Amygdala (tissue), 56 donors: Measurements from ENCODE around the gene CHCHD4.
A peak's percentile ranks its signal among the peaks of the same experiment; 100 is the strongest.

Source experiments
- DNase-seq, 56 donors: peaks; one replicate each; lab custom pipeline; 2025; lab: John Stamatoyannopoulos, UW

CHCHD4 gene

DNA sequence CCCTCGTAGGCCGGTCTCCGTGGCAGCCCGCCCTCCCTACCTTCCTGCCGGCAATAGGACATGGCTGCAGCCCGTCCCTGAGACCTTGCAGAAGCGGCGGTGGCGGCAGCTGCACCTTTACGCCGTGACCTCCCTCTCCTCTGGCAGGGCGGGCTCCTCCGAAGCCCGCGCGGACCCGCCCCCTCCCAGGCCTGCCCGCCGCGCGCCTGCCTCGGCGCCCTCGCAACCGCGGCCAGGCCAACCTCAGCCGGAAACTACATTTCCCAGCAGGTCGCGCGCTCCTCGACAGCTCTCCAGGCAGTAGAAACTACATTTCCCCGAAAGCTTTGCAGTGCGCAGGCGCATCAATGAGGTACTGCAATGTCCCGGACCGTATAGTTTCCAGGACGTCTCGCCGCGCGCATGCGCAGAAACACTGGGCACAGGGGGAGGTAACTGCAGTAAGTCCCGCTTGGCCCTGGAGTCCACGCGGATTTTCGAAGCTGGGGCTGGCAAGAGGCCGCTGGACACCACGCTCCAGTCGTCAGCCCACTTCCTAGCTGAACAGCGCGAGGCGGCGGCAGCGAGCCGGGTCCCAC, at the start of gene CHCHD4, which contains the start of gene TMEM43:
Gene CHCHD4 (minus strand): TSS at position 256 of the 578 bp plus-strand sequence. CDS start 194 bp downstream, at position 62.
Gene TMEM43 (plus strand): TSS at position 438 of the 578 bp plus-strand sequence. CDS start 142 bp downstream, outside the sequence.
- DNase-seq = peak; percentile 86 to 99 (median 98)

DNA sequence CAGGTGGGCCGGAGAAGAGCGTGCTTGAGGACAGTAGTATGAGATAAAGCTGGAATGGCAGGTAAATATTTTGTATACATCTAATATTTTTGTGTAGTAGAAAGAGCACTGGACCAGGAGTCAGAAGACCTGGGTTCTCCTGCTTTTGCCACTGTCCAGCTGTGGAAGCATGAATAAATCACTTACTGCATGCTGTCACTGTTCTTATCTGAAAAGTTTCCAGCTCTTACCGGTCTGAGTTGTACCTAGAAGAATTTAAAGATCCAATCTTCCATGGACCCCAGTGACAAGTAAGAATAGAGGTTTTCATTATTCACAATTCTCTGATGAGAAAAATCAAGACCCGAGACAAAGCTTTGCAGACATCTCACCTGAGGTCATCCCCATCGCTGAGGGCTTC, 47.8 kb upstream of the CHCHD4 start:
- no peak for DNase-seq

DNA sequence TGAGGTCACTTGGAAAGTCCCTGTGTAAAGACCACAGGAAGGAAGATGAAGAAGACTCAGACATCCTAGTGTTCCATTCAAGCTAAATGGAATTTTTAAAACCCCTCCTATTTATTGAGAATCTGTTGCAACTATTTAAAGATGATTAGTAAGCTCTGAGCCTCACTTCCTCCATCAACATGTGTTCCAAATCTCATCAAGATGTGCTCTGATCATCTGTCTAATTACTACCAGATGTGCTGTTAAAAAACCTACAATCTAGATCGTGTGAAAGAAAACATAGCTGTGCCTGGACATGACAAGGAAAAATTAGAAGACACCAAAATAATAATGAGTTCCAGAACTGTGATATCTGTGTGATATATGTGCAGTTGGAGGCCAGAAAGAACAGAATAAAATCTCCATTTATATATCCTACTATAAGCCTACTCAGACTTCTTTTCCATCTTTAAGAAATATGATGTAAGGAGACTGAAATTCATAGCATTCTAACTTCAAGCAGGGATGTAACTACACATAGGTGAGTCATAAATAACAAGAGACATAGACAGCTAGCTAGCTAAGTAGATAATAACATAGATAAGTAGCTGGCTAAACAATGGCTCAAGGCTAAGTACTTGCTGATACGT, 46.0 kb upstream of the CHCHD4 start:
- no peak for DNase-seq

DNA sequence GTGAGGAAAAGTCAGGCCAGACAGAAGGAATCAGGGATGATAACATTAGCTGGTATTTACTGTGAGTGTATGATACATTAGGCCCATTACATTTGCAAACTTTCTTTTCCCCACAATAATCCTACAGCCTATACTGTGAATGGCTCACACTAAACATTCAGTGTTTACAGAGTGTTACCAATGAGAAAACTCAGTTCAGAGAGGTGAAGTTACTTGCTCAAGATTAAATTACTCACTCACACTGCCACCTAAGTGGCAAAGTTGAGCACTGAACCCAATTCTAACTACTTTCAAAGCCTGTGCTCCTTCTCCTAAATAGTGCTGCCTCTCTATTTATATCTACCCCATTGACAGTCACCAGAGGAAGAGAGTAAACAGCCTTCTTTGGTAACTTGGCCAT, 45.2 kb upstream of the CHCHD4 start:
- DNase-seq = no peak

DNA sequence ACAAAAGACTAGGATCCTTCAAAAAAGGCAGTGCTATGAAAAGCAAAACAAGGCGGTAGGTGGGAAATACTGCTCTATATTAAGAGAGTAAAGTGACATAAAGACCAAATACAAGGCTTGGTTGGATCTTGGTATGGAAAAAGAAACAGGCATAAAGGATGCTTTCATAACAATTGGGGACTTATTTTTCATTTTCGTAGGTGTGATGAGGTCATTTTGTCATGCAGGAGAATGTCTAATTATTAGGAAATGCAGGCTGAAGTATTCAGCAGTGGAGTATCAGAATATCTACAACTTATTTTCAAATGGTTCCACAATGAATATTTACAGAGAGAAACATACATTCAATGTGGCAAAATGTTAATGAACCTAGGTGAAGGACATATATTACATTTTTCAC, 44.8 kb upstream of the CHCHD4 start:
- DNase-seq = no peak

DNA sequence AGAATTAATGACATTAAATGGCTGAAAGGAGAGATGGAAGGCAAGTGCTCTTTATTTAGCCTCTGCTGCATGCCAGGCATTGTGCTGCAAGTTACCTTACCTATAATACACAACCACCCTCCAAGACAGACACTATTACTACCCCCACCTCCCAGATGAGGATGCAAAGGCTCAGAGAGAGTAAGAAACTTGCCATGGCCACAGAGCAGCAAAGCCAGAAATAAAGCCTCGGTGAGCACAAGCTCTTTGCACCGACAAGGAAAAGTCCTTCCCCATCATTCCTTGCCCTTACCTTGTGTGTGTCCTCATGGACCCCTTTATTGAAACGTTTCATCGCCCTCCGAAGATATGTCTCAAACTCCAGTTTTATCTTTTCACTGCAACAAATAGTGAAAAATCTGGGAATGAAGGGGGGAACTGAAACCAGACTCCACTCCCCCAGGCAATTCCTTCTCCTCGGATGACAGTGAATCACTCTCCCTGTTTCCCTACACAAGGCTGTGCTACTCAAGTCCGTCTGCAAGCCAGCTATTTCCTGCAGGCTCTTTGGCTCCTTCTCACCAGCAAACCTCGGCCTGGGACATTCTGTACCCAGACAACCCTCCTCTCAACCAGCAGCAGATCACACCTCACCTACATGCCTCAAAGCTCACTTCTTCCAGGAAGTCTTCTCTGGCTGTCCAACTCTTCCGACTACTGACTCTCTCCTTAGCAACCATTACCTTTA, 42.4 kb upstream of the CHCHD4 start:
- DNase-seq = no peak

DNA sequence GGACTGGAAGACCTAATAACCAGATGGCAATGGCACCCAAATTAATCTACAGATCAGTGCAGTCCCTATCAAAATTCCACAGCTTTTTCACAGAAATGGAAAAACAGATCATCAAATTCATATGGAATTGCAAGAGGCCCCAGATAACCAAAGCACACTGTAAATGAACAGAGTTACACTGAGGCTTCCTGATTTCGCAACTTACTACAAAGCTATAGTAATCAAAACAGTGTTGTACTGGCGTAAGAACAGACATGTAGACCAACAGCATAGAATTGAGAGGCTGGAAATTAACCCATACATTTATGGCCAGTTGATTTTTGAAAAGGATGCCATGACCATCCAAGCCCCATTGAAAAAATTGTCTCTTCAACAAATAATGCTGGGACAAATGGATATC, 37.5 kb upstream of the CHCHD4 start:
- no peak for DNase-seq

DNA sequence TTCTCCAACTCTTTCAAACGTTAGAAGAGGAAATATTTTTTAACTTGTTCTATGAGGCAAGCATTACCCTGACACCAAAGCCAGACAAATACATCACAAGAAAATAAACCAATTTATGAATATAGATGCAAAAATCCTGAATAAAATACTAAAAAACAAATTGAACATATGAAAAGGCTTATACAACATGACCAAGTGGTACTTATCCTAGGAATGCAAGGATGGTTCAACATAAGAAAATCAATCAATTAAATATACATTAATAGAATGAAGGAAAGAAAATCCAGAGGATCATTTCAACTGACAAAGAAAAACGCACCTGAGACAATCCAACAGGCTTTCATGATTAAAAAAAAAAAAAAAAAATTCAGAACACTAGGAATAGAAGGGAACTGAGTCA, 36.6 kb upstream of the CHCHD4 start:
- DNase-seq = no peak

DNA sequence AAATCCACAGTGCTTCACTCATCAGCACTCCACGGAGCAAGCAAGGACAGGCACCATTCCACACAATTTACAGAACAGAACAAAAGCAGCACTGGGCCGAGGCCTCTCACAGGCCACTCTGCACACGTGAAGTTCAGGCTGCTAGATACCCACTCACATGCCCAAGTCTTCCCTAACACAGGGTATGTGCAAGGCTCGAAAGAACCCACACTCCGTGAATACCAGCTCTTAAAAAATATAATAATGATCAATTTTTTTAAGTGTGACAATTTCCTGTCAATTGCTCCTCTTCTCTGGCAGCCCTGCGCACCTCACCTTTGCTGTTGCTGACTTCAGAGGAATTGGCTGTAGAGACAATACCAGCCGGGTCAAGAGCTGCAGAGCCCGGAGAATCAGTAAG, 34.8 kb upstream of the CHCHD4 start:
- DNase-seq = no peak

DNA sequence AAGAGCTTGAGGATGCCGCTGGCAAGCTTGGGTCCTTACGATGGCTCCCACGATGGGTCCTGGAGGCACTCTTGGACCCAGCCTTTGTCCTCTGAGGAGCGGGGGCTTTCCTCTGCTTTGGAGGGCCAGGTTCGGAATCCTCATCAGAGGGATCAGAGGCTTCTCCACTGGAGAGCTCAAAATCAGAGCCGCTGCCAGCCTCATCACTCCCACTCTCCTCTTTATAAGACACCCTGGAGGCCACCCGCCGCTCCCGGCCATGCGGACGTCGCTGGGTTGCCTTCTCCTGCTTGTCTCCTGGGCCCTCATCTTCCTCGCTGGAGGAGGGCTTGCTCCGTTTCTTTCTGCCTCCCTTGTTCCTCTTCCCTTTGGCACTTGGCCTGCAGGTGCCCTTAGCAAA, 33.7 kb upstream of the CHCHD4 start:
- DNase-seq = no peak

DNA sequence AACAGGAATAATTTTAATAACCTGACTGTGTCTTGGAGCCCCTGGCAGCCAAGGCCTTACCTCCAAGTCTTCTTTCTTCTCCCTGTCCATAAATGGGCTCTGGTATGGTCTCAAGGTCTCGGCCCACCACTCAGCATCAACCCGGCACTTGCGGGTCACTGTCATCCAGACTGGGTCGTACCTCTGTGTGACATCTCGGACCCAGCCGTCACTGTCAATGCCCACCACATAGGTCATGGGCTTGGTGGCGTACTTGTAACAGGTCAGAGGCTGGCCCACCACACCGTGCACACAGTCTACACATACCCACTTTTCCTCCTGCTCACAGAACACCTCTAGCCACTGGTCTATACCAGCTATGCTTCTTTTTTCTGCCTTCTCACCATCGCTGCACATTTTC, 33.3 kb upstream of the CHCHD4 start:
- no peak for DNase-seq

DNA sequence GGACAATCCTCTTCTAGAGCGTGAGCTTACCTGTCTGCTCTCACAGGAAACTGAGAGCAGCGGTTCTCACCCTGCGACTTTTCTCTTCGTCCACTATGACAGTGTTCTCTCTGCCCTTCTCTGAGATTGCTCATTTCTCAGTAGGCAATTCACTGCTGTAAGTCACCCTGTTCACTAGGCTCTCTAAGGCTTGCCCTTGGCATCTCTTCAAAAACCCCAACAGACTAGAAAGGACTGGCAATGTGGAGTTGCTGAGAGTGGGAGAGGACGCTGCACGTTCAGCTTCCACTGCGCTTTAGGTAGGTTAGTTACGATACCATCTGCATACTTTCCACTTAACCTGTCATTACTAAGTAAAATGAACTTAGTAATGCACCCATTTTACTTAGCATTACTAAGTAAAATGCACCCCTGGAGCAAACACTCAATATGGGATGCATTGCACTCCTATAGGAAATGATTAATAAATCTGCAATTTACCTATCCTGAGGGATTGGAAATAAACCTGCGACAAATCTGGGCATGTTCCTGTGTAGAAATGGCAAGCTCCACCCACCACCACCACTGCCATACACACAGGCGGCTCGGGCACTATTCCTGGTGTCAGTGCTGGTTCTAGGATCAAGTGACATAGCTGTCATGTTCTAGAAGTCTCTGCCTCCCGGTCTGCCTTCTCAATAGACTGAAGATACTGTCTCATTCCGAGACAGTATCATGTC, 32.3 kb upstream of the CHCHD4 start:
- no peak for DNase-seq

DNA sequence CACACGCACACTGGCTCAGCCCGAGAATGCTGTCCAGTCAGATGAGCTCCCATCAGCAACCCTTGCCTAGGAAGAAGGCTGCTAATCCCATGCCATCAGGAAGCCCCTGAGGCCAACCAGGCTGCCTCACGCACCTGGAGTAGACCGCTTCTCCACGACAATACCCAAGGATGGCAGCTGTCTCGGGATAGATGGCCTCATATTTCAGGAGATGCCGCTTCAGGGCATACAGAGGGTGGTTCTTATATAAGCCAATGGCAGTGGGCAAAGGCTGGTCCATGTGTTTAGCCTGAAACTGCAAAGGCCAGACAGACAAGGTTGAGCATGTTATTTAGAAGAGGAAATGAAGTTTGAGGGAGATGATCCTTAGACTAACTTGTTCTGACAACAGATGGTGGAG, 31.5 kb upstream of the CHCHD4 start:
- DNase-seq = no peak

DNA sequence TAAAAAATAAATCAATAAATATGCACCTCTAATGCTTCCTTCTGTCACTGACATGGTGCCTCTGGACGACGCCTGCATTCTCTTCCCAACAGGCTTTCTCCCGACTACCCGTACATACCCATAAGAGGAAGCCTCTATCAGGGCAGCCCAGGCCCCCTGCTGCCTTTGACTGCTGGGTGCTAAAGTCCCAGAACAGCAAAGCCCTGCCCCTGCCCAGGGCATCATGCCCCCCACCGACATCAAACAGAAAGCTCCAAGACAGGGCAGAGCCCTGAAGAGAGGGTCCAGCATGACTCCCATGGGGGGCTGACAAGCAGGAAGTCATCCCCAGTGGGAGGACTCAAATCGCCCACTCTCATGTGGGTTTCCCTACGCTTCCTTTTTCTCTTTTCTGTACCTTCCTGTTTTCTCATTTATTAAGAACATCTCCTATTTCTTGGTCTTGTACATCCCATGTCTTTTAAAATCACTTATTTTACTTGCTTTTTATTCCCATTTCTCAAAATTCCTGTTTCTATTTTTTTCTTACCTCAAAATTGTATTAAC, 30.3 kb upstream of the CHCHD4 start:
- no peak for DNase-seq

DNA sequence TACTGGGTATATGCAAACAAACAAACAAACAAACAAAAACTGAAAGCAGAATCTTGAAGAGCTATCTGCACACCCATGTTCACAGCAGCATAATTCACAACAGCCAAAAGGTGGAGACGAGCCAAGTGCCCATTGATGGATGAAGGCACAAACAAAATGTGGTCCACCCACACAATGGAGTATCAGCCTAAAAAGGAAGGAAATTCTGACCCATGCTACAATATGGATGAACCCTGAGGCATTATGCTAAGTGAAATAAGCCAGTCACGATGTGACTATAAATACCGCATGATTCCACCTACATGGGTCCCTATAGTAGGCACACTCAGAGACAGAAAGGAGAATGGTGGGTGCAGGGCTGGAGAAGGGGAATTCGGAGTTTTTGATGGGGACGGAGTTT, 29.6 kb upstream of the CHCHD4 start:
- DNase-seq = no peak

DNA sequence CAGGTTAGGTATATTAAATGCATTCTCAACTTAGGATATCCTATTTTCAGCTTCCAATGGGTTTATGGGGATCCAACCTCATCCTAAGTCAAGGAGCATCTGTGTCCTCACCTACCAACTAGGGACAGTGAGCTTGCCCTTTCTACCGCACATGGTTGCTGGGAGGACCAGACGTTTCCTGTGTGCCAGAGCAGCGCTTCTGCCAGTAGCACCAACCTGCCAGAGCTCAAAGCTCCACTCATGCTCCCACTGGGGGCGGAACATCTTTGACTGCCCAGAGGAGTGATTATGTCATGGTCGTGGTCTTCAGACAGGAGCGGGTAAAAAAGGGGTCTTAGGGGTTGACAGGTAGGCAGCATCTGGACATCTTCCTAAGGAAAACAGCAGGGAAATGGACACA, 29.0 kb upstream of the CHCHD4 start:
- DNase-seq = no peak

DNA sequence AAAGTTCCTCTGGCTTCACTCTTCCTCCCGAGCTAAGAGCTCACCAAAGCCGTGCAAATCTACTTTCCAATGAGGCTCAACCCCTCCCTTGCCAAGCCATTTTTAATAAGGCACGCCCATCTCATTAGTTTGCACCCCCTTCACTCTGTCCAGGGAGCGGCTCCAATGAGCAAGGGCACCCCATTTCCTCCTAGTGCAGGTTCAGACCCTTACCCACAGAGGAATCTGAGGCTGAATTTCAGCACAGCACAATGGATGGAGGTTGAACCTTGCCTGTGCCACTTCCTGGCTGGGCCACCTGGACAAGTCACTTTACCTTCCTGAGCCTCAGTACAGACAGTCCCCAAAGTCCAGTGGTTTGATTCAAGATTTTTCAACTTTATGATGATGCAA, 28.3 kb upstream of the CHCHD4 start:
- no peak for DNase-seq

DNA sequence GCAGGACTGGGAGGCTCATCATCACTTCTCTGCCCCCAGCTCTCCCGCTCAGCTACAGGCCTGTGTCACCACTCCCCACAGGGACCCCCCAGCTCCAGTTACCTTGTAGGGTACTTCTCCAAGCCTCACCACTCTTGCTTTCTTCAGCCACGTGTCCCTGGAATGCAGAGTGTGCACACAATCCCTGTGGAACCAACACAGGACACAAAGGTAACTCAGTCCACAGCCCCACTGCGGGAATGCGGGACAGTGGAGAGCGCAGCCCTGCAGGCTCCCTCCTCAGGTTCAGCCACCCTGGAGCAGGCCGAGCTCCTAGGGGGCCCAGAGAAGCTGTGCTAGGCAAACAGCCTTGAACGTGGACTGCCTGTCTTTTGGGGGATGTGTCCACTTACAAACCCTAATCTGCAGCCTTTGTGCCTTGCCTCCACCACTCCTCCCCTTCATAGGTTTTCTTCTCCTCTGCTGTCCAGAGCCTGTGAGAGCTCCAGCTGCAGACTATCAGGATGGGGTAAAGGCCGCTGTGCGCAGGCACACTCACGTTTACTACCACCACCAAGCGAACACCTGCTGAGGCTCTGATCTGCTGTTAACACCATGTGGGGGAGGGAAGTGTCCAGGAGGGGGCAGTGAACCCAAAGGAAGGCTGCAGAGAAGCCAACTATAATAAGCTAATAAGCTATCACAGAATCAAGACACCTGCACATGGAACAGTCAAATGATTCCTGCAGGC, 27.7 kb upstream of the CHCHD4 start:
- DNase-seq = no peak

DNA sequence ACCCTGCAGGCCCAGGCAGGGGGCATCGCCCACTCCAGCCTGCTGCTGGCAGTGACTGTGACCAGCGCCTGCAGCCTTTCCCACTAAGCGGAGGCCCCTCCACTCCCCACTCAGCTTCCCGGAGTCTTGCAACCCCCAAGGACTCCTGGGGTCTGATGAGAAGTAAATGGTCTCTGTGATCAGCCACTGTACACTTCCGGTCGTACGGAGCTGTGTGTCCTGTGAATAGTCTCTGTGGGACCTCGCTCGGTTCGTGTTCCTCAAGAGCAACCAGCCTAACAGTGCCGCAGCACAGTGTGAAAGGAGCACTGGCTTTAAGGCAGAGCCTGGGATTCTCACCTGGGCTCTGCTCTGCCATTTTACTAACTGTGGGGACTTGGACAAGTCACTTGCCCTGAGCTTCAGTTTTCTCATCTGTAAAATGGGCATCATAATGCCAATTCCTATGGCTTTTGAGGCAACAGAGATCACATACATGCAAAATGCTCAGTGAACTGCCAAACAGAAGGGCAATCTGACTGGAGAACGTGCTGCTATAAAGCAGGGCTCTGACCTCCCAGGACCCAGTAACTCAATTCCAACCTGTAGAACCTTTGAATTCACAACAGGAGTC, 26.9 kb upstream of the CHCHD4 start:
- DNase-seq = no peak
